GM12878 (cell line): ENCODE measurements around the gene MSANTD2. TPM values are rescaled to one million over a fixed set of nuclear protein-coding genes. Genes with fewer than 3 reads are reported as not detected.

ENCODE experiments used
- ATAC-seq: fragments of 200-7000 bp; cut with Tn5 transposase; 3 replicates; pipeline ENCODE4 v1.9.1; 2020; ENCODE audit warnings: mild to moderate bottlenecking, moderate library complexity
- BruUV-seq: library from RNA; stranded (reverse); fragments of 400-500 nt; replicated peaks from 2 replicates; lab custom pipeline; 2021; lab: Mats Ljungman, UMichigan
- CTCF ChIA-PET: fragments of 300-600 bp; sonication (Branson Sonifier 250); formaldehyde crosslinking; extraction: SDS; loops from one replicate; lab custom pipeline; 2021; ENCODE audit warnings: inconsistent platforms; lab: Yijun Ruan, JAX
- POLR2A ChIA-PET: fragments of 350-600 bp; formaldehyde crosslinking; extraction: SDS; loops from one replicate; lab custom pipeline; 2021; ENCODE audit warnings: inconsistent platforms; lab: Charles Lee
- RAD21 ChIA-PET: fragments of 300-600 bp; sonication (Branson Sonifier 250); formaldehyde crosslinking; loops from one replicate; lab custom pipeline; 2023; ENCODE audit warnings: antibody characterized with exemption; ENCODE audit not compliant: unreplicated experiment; lab: Charles Lee
- SMC1A ChIA-PET: fragments of 300-600 bp; sonication (Branson Sonifier 250); formaldehyde crosslinking; loops from one replicate; lab custom pipeline; 2023; ENCODE audit not compliant: unreplicated experiment, uncharacterized antibody; lab: Charles Lee
- DNase-seq: peaks from one replicate; pipeline ENCODE4 v3.0.0-alpha.2; 2011; ENCODE audit warnings: low read depth, low spot score
- FAIRE-seq: peaks from 3 replicates; lab custom pipeline; 2011; peaks lifted over from hg19 to GRCh38; lab: Jason Lieb, UNC
- H2AFZ ChIP-seq: 2 replicates; pipeline ENCODE4 v1.6.0; 2011; ENCODE audit warnings: low read depth, low read length, control low read depth; ENCODE audit not compliant: control insufficient read depth
- H3K27ac ChIP-seq: 2 replicates; pipeline ENCODE4 v1.5.1; 2011; ENCODE audit warnings: control low read depth; ENCODE audit not compliant: control insufficient read depth, insufficient read depth
- H3K27me3 ChIP-seq, 2 experiments: replicated peaks in 1 of 2; 2 replicates each; pipeline versions ENCODE4 v1.6.0 to v1.6.1; 2011; ENCODE audit warnings: low read length in 1 of 2; ENCODE audit not compliant: control insufficient read depth in 2 of 2, insufficient read depth in 2 of 2
- H3K36me3 ChIP-seq, 2 experiments: 2 replicates each; pipeline ENCODE4 v1.5.1; 2011; ENCODE audit warnings: low read length in 1 of 2; ENCODE audit not compliant: control insufficient read depth in 2 of 2, insufficient read depth in 2 of 2
- H3K4me1 ChIP-seq: 2 replicates; pipeline ENCODE4 v1.6.1; 2011; ENCODE audit warnings: mild to moderate bottlenecking, low read length, moderate library complexity, mixed read lengths; ENCODE audit not compliant: control insufficient read depth, insufficient read depth
- H3K4me2 ChIP-seq: 2 replicates; pipeline ENCODE4 v1.6.0; 2011; ENCODE audit warnings: control low read depth; ENCODE audit not compliant: control insufficient read depth, insufficient read depth
- H3K4me3 ChIP-seq: fragments of 200-600 bp; sonication (generic); 2 replicates; pipeline ENCODE4 v1.5.1; 2016
- H3K79me2 ChIP-seq: 2 replicates; pipeline ENCODE4 v1.6.0; 2011; ENCODE audit warnings: low read length; ENCODE audit not compliant: control insufficient read depth, insufficient read depth
- H3K9ac ChIP-seq: 2 replicates; pipeline ENCODE4 v1.8.0; 2011; ENCODE audit warnings: low read length, control low read depth, mixed read lengths; ENCODE audit not compliant: control insufficient read depth, insufficient read depth
- H3K9me3 ChIP-seq: replicated peaks from 3 replicates; pipeline ENCODE4 v1.5.1; 2011; ENCODE audit warnings: mild to moderate bottlenecking, low read length; ENCODE audit not compliant: control insufficient read depth, insufficient read depth
- H4K20me1 ChIP-seq: 2 replicates; pipeline ENCODE4 v1.6.0; 2011; ENCODE audit not compliant: control insufficient read depth, insufficient read depth
- IRF4 ChIP-seq: IDR thresholded peaks from 2 replicates; pipeline ENCODE4 v1.6.1; 2011; ENCODE audit warnings: low read depth, low read length
- NR2C1 ChIP-seq: fragments of 450-650 bp; IDR thresholded peaks from 2 replicates; pipeline ENCODE4 v1.6.1; 2017; ENCODE audit warnings: antibody characterized with exemption, mild to moderate bottlenecking, moderate library complexity
- RB1 ChIP-seq: fragments of 450-650 bp; formaldehyde crosslinking; IDR thresholded peaks from 2 replicates; pipeline ENCODE4 v1.6.1; 2017; ENCODE audit warnings: mild to moderate bottlenecking, borderline replicate concordance
- SMC3 ChIP-seq: IDR thresholded peaks from 2 replicates; pipeline ENCODE4 v1.6.1; 2011; ENCODE audit warnings: low read length, improper control_type of control experiment, borderline replicate concordance
- SUZ12 ChIP-seq: fragments of 200-600 bp; sonication (generic); IDR thresholded peaks from one replicate; pipeline ENCODE4 v1.6.1; 2018; ENCODE audit warnings: antibody characterized with exemption, mild to moderate bottlenecking; ENCODE audit not compliant: unreplicated experiment
- WGBS: methylation state at CpG from one replicate; pipeline ENCODE4 v1.1.6; 2016; ENCODE audit warnings: low lambda C conversion rate; ENCODE audit not compliant: insufficient replicate concordance, insufficient coverage; ENCODE audit errors: missing lambda C conversion rate; 5-methylcytosine and 5-hydroxymethylcytosine counted together
- in situ Hi-C: fragments of 300-500 bp; cut with MboI; formaldehyde crosslinking; loops from 9 replicates; pipeline ENCODE4 v1.14.3; 2018; ENCODE audit warnings: mixed read lengths
- intact Hi-C: fragments of 100-400 bp; cut with micrococcal nuclease; formaldehyde crosslinking; loops from one replicate; pipeline ENCODE4 v1.14.2; 2022; ENCODE audit not compliant: unreplicated experiment
- polyA plus RNA-seq, 11 experiments: library from polyadenylated mRNA; depleted of rRNA in 4 of 11; unstranded in 6 of 11; stranded (reverse) in 5 of 11; fragments of >200 nt; fragmentation: Nextera tagmentation in 4 of 11; fragmentation: Illumina TruSeq in 1 of 11; extraction: Ambion mirVana in 4 of 11; extraction: Trizol in 1 of 11; gene quantifications; 1 replicate in 1 of 11; 2 replicates in 10 of 11; pipeline versions ENCODE4 v1.2.1 to v1.2.3, GENCODE V29; 2011 to 2016; ENCODE audit warnings: inconsistent platforms in 2 of 11, missing spikeins in 2 of 11, low read depth in 1 of 11
- total RNA-seq, 4 experiments: library from RNA; depleted of rRNA in 3 of 4; stranded (reverse); fragments of >200 nt in 3 of 4; fragmentation: Illumina TruSeq in 1 of 4; extraction: Trizol in 1 of 4; gene quantifications; 2 replicates each; pipeline versions ENCODE4 v1.2.1 to v1.2.3, GENCODE V29; 2013 to 2021
- TF ChIP-seq, protein P1 (sequence below): IDR thresholded peaks from 2 replicates; pipeline ENCODE4 v1.6.1; 2011; ENCODE audit warnings: low read depth, mild to moderate bottlenecking, low read length, moderate library complexity, borderline replicate concordance; ENCODE audit errors: extremely low read depth
- TF ChIP-seq, protein P2 (sequence below): fragments of 450-650 bp; IDR thresholded peaks from 2 replicates; pipeline ENCODE4 v1.6.1; 2017; ENCODE audit warnings: mild to moderate bottlenecking, moderate library complexity

The MSANTD2 gene
- total and polyA plus RNA-seq, 10 of the 15 experiments (the other 5 are each of a cell fraction or from before 2014, with no cell fraction given), result 3.0 to 12.4 (median 8.0) TPM

DNA sequence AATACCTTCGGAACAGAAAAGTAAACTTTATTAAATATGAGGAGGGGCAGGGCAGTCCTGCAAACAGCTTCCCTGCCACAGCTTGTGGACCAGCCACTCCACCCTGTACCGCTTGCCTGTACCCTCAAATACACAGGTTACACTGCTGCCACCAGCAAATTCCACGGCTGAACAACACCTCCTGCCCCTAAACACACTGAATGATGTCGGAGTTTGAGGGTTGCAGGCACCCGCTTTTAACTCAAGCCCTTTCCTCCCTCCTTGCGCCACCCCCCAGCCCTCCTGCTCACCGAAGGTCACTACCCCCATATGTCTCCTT is 52.1 kb downstream of the MSANTD2 start (continued):
- TF ChIP-seq, protein P1, sequence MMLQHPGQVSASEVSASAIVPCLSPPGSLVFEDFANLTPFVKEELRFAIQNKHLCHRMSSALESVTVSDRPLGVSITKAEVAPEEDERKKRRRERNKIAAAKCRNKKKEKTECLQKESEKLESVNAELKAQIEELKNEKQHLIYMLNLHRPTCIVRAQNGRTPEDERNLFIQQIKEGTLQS, result no peak
- TF ChIP-seq SUZ12, result no peak

DNA sequence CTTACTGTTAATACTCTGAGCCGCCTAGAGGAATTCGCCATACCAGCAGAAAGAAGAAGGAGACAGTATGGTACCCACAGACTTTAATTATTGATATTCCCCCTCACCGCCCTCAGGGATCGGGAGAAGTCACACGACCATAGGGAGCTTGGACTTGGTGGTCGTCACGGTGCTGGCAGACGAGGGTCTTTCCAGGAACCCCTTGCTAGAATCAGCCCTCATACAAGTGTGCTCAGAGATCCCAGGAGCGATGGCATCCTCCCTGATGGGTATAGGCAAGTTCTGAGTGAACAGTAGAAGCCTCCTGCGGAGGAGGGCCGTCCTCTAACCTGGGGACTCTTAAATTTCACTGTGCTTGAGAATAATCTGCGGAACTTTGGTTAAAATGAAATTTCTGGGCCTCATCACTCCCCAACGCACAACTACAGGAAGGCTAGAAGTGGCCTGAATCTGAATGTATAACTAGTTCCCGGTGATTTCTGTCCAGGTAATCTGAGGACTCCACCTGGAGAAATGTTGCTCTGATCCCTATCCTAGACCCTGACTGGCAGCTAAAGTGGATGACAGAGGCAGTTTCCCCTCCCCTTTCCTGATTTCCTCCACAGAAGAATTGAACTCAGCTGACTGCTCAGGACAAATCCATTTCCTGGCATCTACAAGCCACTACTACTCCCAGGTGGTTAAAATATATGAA is 52.7 kb downstream of the MSANTD2 start:
- Histone ChIP-seq H3K27me3 (no peaks in the 10 kb centered on the region), H3K4me1 (peaks cover 4% of the 10 kb centered on the region; the same call in 1 of the 2 replicates), H2AFZ (no peak overlapping the region), H3K79me2 (no peaks in the 10 kb centered on the region), H3K27ac (no peak overlapping the region), H3K4me2 (no peak overlapping the region; the same call in 1 of the 2 replicates), H3K9ac (no peak overlapping the region), H3K4me3 (no peak overlapping the region)
- BruUV-seq, result no TSS peak
- POLR2A ChIA-PET, result interaction anchor here (0.5 to 1.6 kb wide), 6 partner anchors 14 to 125 kb away, joined by 3 to 12 read pairs (median 4); partner anchors contain the start of genes ESAM, MSANTD2, SIAE and SPA17
- in situ Hi-C loops (no loop called here), intact Hi-C loops (no loop called here)
- SMC1A ChIA-PET, result interaction anchor here (1.3 to 7.0 kb wide), 8 partner anchors 8 to 78 kb away, joined by 4 to 91 read pairs (median 5); partner anchors contain the start of gene ESAM
- RAD21 ChIA-PET, result interaction anchor here (1.3 to 2.5 kb wide), 8 partner anchors 8 to 89 kb away, joined by 5 to 34 read pairs (median 10); partner anchors contain the start of genes ESAM, MSANTD2, SIAE and SPA17
- WGBS, result 49% methylated on average over 14 of the region's 14 CpGs
- no peak for TF ChIP-seq RB1
- no peak for TF ChIP-seq NR2C1
- no peak for TF ChIP-seq IRF4
- TF ChIP-seq, protein P2, sequence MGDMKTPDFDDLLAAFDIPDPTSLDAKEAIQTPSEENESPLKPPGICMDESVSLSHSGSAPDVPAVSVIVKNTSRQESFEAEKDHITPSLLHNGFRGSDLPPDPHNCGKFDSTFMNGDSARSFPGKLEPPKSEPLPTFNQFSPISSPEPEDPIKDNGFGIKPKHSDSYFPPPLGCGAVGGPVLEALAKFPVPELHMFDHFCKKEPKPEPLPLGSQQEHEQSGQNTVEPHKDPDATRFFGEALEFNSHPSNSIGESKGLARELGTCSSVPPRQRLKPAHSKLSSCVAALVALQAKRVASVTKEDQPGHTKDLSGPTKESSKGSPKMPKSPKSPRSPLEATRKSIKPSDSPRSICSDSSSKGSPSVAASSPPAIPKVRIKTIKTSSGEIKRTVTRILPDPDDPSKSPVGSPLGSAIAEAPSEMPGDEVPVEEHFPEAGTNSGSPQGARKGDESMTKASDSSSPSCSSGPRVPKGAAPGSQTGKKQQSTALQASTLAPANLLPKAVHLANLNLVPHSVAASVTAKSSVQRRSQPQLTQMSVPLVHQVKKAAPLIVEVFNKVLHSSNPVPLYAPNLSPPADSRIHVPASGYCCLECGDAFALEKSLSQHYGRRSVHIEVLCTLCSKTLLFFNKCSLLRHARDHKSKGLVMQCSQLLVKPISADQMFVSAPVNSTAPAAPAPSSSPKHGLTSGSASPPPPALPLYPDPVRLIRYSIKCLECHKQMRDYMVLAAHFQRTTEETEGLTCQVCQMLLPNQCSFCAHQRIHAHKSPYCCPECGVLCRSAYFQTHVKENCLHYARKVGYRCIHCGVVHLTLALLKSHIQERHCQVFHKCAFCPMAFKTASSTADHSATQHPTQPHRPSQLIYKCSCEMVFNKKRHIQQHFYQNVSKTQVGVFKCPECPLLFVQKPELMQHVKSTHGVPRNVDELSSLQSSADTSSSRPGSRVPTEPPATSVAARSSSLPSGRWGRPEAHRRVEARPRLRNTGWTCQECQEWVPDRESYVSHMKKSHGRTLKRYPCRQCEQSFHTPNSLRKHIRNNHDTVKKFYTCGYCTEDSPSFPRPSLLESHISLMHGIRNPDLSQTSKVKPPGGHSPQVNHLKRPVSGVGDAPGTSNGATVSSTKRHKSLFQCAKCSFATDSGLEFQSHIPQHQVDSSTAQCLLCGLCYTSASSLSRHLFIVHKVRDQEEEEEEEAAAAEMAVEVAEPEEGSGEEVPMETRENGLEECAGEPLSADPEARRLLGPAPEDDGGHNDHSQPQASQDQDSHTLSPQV, result no peak
- TF ChIP-seq SMC3, result no peak
- TF ChIP-seq, all 136 proteins: peak for 0
- ATAC-seq, result no peak
- Histone ChIP-seq H4K20me1 (no peaks in the 10 kb centered on the region), H3K36me3 (no peaks in the 10 kb centered on the region), H3K9me3 (no peaks in the 10 kb centered on the region)
- DNase-seq, result no peak
- CTCF ChIA-PET, result interaction anchor here (0.5 to 12.2 kb wide), 15 partner anchors 13 to 1642 kb away, joined by 3 to 202 read pairs (median 9); partner anchors contain the start of genes ESAM, MSANTD2, SIAE and SPA17
- no peak for FAIRE-seq
